Measurements from ENCODE around the gene DCDC2. TPM values are rescaled to one million over a fixed set of nuclear protein-coding genes. Genes with fewer than 3 reads are reported as not detected.
"Not testable (repeated sequence)": the region's sequence is repeated elsewhere in the genome, so short reads cannot be mapped to it uniquely, and the experiment has no call there.

DCDC2 gene
- total RNA-seq, 1 donor from 2014 or later = 4.5 TPM

DNA sequence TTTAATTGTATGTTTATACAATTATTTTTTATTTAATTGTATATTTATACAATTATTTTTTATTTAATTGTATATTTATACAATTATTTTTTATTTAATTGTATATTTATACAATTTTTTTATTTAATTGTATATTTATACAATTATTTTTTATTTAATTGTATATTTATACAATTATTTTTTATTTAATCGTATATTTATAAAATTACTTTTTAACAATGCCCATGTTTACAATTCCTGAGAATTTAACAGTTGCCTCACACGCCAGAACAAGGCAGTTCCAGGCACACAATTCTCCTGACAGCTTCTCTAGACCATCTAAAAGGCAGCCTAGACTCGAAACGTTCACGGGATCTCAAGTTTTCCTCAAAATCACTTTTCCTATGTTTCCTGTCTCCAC, 4.5 kb upstream of the DCDC2 start:
- peaks cover 10% of the 10 kb centered on the region for H3K27me3 ChIP-seq (ENCODE audit: insufficient read depth, low read length)
- H3K4me3 ChIP-seq (ENCODE audit: insufficient read depth, low read depth, low read length); H3K27ac ChIP-seq (ENCODE audit: low read depth, low read length); H3K79me2 ChIP-seq (ENCODE audit: insufficient read depth, low read length); FAIRE-seq; H3K4me1 Mint-ChIP-seq (ENCODE audit: low read depth, unreplicated experiment); H4K20me1 ChIP-seq (ENCODE audit: insufficient read depth, low read length); DNase-seq (ENCODE audit: low read depth); H3K9me3 Mint-ChIP-seq (ENCODE audit: unreplicated experiment); H3K4me1 ChIP-seq (ENCODE audit: insufficient read depth, low read length); H3K4me2 ChIP-seq (ENCODE audit: low read length); H3K27me3 Mint-ChIP-seq (ENCODE audit: low read depth, unreplicated experiment); H3K4me3 Mint-ChIP-seq (ENCODE audit: unreplicated experiment); H3K9me3 ChIP-seq (ENCODE audit: insufficient read depth, low read depth, low read length); H3K36me3 Mint-ChIP-seq (ENCODE audit: low read depth, unreplicated experiment); H2AFZ ChIP-seq (ENCODE audit: low read depth, low read length); H3K9ac ChIP-seq (ENCODE audit: low read length); H3K36me3 ChIP-seq (ENCODE audit: insufficient read depth, low read length); H3K27ac Mint-ChIP-seq (ENCODE audit: unreplicated experiment): not testable (repeated sequence)

GRCh38 chr6:24359640-24360454, 2.0 kb upstream of the DCDC2 start:
- peak overlapping the region; percentile 85 for H3K4me2 ChIP-seq (ENCODE audit: low read length)
- peak overlapping the region; percentile 63 for H3K27ac Mint-ChIP-seq (ENCODE audit: unreplicated experiment)
- peaks cover 10% of the 10 kb centered on the region for H3K27me3 ChIP-seq (ENCODE audit: insufficient read depth, low read length)
- H3K9ac ChIP-seq (ENCODE audit: low read length) = peak overlapping the region; percentile 77
- H3K4me3 Mint-ChIP-seq (ENCODE audit: unreplicated experiment) = peak overlapping the region; percentile 81
- no peak overlapping the region for H3K27ac ChIP-seq (ENCODE audit: low read depth, low read length)
- peaks cover 5% of the 10 kb centered on the region for H3K4me1 Mint-ChIP-seq (ENCODE audit: low read depth, unreplicated experiment)
- peaks cover 3% of the 10 kb centered on the region for H3K4me1 ChIP-seq (ENCODE audit: insufficient read depth, low read length)
- no peaks in the 10 kb centered on the region for H3K9me3 Mint-ChIP-seq (ENCODE audit: unreplicated experiment)
- no peaks in the 10 kb centered on the region for H3K9me3 ChIP-seq (ENCODE audit: insufficient read depth, low read depth, low read length)
- DNase-seq (ENCODE audit: low read depth) = peak; percentile 71
- no peaks in the 10 kb centered on the region for H3K36me3 Mint-ChIP-seq (ENCODE audit: low read depth, unreplicated experiment)
- H3K27me3 Mint-ChIP-seq (ENCODE audit: low read depth, unreplicated experiment) = peaks cover 15% of the 10 kb centered on the region
- H3K4me3 ChIP-seq (ENCODE audit: insufficient read depth, low read depth, low read length) = peak overlapping the region; percentile 58
- H2AFZ ChIP-seq (ENCODE audit: low read depth, low read length) = peak overlapping the region; percentile 91
- TF ChIP-seq EZH2 (IDR thresholded peaks at IDR 0.05; ENCODE audit: insufficient read depth, low read length) (no peak), CTCF (IDR thresholded peaks at IDR 0.05; ENCODE audit: insufficient read depth, low read depth, low read length) (peak; percentile 66)
- no peaks in the 10 kb centered on the region for H3K79me2 ChIP-seq (ENCODE audit: insufficient read depth, low read length)
- H4K20me1 ChIP-seq (ENCODE audit: insufficient read depth, low read length) = no peaks in the 10 kb centered on the region
- no peaks in the 10 kb centered on the region for H3K36me3 ChIP-seq (ENCODE audit: insufficient read depth, low read length)
- FAIRE-seq = no peak

GRCh38 chr6:24358219-24358821, 461 bp upstream of the DCDC2 start:
- H3K27ac Mint-ChIP-seq (ENCODE audit: unreplicated experiment) = no peak overlapping the region
- no peaks in the 10 kb centered on the region for H3K36me3 Mint-ChIP-seq (ENCODE audit: low read depth, unreplicated experiment)
- peak overlapping the region; percentile 86 for H3K4me2 ChIP-seq (ENCODE audit: low read length)
- peak overlapping the region; percentile 88 for H2AFZ ChIP-seq (ENCODE audit: low read depth, low read length)
- H4K20me1 ChIP-seq (ENCODE audit: insufficient read depth, low read length) = no peaks in the 10 kb centered on the region
- H3K36me3 ChIP-seq (ENCODE audit: insufficient read depth, low read length) = no peaks in the 10 kb centered on the region
- H3K4me1 Mint-ChIP-seq (ENCODE audit: low read depth, unreplicated experiment) = peaks cover 5% of the 10 kb centered on the region
- DNase-seq (ENCODE audit: low read depth) = no peak
- TF ChIP-seq EZH2 (IDR thresholded peaks at IDR 0.05; ENCODE audit: insufficient read depth, low read length) (no peak), CTCF (IDR thresholded peaks at IDR 0.05; ENCODE audit: insufficient read depth, low read depth, low read length) (no peak)
- H3K4me1 ChIP-seq (ENCODE audit: insufficient read depth, low read length) = peaks cover 3% of the 10 kb centered on the region
- no peaks in the 10 kb centered on the region for H3K9me3 ChIP-seq (ENCODE audit: insufficient read depth, low read depth, low read length)
- H3K79me2 ChIP-seq (ENCODE audit: insufficient read depth, low read length) = no peaks in the 10 kb centered on the region
- H3K4me3 ChIP-seq (ENCODE audit: insufficient read depth, low read depth, low read length) = peak overlapping the region; percentile 53
- no peak for FAIRE-seq
- no peaks in the 10 kb centered on the region for H3K9me3 Mint-ChIP-seq (ENCODE audit: unreplicated experiment)
- no peak overlapping the region for H3K9ac ChIP-seq (ENCODE audit: low read length)
- peaks cover 10% of the 10 kb centered on the region for H3K27me3 ChIP-seq (ENCODE audit: insufficient read depth, low read length)
- H3K4me3 Mint-ChIP-seq (ENCODE audit: unreplicated experiment) = peak overlapping the region; percentile 79
- H3K27ac ChIP-seq (ENCODE audit: low read depth, low read length) = no peak overlapping the region
- H3K27me3 Mint-ChIP-seq (ENCODE audit: low read depth, unreplicated experiment) = peaks cover 15% of the 10 kb centered on the region
